Left lung (tissue), 10 donors: ENCODE data around the gene NGDN. TPM values are rescaled to one million over a fixed set of nuclear protein-coding genes. Genes with fewer than 3 reads are reported as not detected.

Source experiments
- ATAC-seq: fragments of 200-7000 bp; cut with Tn5 transposase; one replicate; pipeline ENCODE4 v1.9.1; 2020; ENCODE audit warnings: moderate library complexity
- DNase-seq, 4 donors: peaks; one replicate each; pipeline ENCODE4 v3.0.0-alpha.2; 2013 to 2020
- H3K27ac ChIP-seq, 2 donors: fragments of 200-600 bp; sonication (generic) in 1 of 2; one replicate each; pipeline versions ENCODE4 v1.5.0 to v1.8.0; 2020 to 2021
- H3K27me3 ChIP-seq, 2 donors: fragments of 200-600 bp; sonication (generic) in 1 of 2; one replicate each; pipeline versions ENCODE4 v1.5.0 to v1.8.0; 2020 to 2021
- H3K36me3 ChIP-seq, 2 donors: fragments of 200-600 bp; sonication (generic) in 1 of 2; one replicate each; pipeline versions ENCODE4 v1.5.0 to v1.8.0; 2020 to 2021
- H3K4me1 ChIP-seq, 2 donors: fragments of 200-600 bp; one replicate each; pipeline ENCODE4 v1.8.0; 2021
- H3K4me3 ChIP-seq, 2 donors: fragments of 200-600 bp; sonication (generic) in 1 of 2; one replicate each; pipeline versions ENCODE4 v1.5.0 to v1.8.0; 2020 to 2021; ENCODE audit warnings: mild to moderate bottlenecking in 1 of 2
- H3K9me3 ChIP-seq, 2 donors: fragments of 200-600 bp; sonication (generic) in 1 of 2; one replicate each; pipeline versions ENCODE4 v1.5.0 to v1.8.0; 2020 to 2021
- intact Hi-C, 2 donors: fragments of 100-400 bp; cut with DNase I; formaldehyde crosslinking; loops; one replicate each; pipeline versions ENCODE4 v1.11.2 to v1.14.2; 2022
- polyA plus RNA-seq, 6 donors: library from polyadenylated mRNA; unstranded; fragments of 120-200 nt; gene quantifications; one replicate each; pipeline ENCODE4 v1.2.1, GENCODE V29; 2013; ENCODE audit not compliant: insufficient read length in 6 of 6
- total RNA-seq, 2 donors: library from RNA; stranded (reverse); fragmentation: NEBNext Ultra II Directional; extraction: Animal tissue kit (Norgen Biotek cat#: 25700); gene quantifications; one replicate each; pipeline ENCODE4 v1.2.1, GENCODE V29; 2021
- TF ChIP-seq, protein P1 (sequence below), 2 donors: fragments of 200-600 bp; sonication (generic) in 1 of 2; IDR thresholded peaks; one replicate each; pipeline versions ENCODE4 v1.5.0 to v1.8.0; 2021; ENCODE audit warnings: antibody characterized with exemption in 2 of 2
- donor health status: DM: no; HTN: yes; CAD: no.
- donor health status: DM: no; HTN: no; CAD: no.

NGDN gene
- total and polyA plus RNA-seq, 8 donors, result 21.6 to 79.3 (median 60.0) TPM

DNA sequence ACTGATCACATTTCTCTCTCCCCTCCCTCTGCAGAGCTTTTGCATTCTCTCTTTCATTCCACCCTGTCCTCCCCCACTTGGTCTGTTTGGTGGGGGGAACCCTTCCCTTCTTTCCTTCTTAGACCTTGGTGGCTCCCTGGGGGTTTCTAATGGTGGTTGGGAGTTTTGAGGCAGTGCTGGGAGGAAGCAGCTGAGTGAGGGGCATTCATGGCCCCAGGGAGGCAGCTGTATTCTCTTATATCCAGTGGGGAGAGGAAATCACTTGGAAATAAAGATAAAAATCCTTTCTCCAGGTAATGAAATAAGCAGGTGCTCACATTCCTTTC is 13.3 kb downstream of the NGDN start:
- intact Hi-C loops, result loop anchor here in 1 of 2 donors (10.0 kb wide), 1 partner anchor 52 kb away; no protein-coding TSS in a partner anchor
- TF ChIP-seq, protein P1, sequence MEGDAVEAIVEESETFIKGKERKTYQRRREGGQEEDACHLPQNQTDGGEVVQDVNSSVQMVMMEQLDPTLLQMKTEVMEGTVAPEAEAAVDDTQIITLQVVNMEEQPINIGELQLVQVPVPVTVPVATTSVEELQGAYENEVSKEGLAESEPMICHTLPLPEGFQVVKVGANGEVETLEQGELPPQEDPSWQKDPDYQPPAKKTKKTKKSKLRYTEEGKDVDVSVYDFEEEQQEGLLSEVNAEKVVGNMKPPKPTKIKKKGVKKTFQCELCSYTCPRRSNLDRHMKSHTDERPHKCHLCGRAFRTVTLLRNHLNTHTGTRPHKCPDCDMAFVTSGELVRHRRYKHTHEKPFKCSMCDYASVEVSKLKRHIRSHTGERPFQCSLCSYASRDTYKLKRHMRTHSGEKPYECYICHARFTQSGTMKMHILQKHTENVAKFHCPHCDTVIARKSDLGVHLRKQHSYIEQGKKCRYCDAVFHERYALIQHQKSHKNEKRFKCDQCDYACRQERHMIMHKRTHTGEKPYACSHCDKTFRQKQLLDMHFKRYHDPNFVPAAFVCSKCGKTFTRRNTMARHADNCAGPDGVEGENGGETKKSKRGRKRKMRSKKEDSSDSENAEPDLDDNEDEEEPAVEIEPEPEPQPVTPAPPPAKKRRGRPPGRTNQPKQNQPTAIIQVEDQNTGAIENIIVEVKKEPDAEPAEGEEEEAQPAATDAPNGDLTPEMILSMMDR (IDR thresholded peaks at IDR 0.05), result no peak

DNA sequence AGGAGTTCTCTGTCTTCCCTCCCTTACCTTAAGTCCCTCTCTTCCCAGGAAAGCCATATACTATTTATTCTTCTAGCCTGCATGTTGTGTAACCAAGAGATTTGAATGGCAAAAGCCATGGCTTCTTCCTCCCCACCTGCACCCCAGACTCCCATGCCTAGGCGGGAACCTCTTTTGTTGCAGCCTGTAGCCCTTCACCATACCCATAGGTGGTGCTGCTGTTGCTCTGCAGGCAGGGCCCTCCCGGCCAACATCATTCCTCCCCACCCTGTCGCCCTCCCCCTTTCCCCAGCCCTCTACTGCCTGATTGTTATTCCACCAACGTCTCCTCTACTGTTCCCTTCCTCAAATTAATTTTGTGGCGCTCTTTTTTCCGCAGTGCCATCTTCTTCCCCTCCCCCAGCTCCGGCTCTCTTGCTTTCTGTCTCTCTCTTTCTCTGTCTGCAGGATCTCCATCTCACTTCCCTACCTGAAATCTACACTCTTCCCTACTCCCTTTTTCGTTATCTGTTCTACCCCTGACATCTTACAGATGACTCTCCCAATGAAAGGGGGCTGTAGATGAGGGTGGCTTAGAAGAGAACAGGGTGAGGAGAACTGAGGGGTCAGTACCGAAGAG is 13.8 kb downstream of the NGDN start:
- no peak for DNase-seq
- ATAC-seq, result no peak
- H3K4me1 ChIP-seq, result no peaks in the 10 kb centered on the region
- peaks cover 0 to 64% of the 10 kb centered on the region in 2 donors for H3K36me3 ChIP-seq
- H3K27ac ChIP-seq, result no peak overlapping the region
- intact Hi-C loops, result loop anchor here in 1 of 2 donors (10.0 kb wide), 1 partner anchor 51 kb away; no protein-coding TSS in a partner anchor
- no peaks in the 10 kb centered on the region for H3K9me3 ChIP-seq
- no peak overlapping the region for H3K4me3 ChIP-seq
- TF ChIP-seq, protein P1 (IDR thresholded peaks at IDR 0.05), result no peak
- H3K27me3 ChIP-seq, result no peaks in the 10 kb centered on the region

More for the DNA sequence above, 13.3 kb downstream of the NGDN start:
- no peaks in the 10 kb centered on the region for H3K27me3 ChIP-seq
- no peak overlapping the region for H3K27ac ChIP-seq
- no peaks in the 10 kb centered on the region for H3K9me3 ChIP-seq
- DNase-seq, result no peak
- no peak for ATAC-seq
- no peak overlapping the region for H3K4me3 ChIP-seq
- H3K4me1 ChIP-seq, result no peaks in the 10 kb centered on the region
- peaks cover 0 to 70% of the 10 kb centered on the region in 2 donors for H3K36me3 ChIP-seq

DNA sequence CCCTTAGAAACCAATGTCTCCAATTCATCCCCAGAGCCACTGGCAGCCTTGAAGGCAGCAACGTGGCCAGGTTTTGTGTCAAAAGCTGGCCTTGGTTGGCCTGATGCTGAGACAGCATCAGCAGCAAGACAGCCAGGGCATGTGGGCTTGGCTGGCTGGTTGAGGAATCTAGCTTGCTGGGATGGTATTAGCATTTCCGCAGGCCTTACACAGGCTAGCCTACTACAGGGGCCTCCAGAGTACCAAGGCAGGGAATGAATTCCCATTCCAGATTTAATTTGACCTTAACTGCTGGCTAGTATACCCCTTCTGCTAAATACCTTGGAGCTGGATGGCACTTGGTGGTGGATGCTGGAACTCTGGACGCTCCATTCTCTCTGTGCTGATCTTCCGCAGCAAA is 15.8 kb downstream of the NGDN start:
- intact Hi-C loops, result loop anchor here in 1 of 2 donors (10.0 kb wide), 1 partner anchor 49 kb away; no protein-coding TSS in a partner anchor
- ATAC-seq (no peak), DNase-seq (no peak)
- TF ChIP-seq, protein P1 (IDR thresholded peaks at IDR 0.05), result no peak
- no peaks in the 10 kb centered on the region for H3K27me3 ChIP-seq
- H3K36me3 ChIP-seq, result peaks cover 0 to 55% of the 10 kb centered on the region in 2 donors
- no peak overlapping the region for H3K4me3 ChIP-seq
- no peaks in the 10 kb centered on the region for H3K9me3 ChIP-seq
- H3K27ac ChIP-seq, result no peak overlapping the region
- no peaks in the 10 kb centered on the region for H3K4me1 ChIP-seq

DNA sequence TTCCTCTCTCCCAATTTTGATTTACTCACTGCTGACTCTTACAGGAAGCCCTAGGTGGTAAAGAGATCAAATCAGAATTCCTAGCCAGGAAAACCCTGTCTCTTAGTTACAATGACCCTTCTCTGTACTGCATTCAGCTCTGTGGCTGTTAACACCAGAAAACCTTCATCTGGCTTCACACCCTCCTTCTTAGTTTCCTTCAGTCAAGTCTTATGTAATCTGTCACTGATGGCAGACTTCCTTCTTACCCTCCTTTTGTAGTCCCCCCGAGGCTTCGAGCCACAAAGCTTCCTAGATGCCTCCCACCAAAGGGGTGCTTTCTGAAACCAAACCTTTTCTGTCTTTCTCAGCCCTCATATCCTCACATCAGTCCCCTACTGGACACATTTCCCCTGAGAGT is 16.5 kb downstream of the NGDN start:
- no peaks in the 10 kb centered on the region for H3K4me1 ChIP-seq
- H3K27me3 ChIP-seq, result no peaks in the 10 kb centered on the region
- intact Hi-C loops, result loop anchor here in 1 of 2 donors (10.0 kb wide), 1 partner anchor 49 kb away; no protein-coding TSS in a partner anchor
- no peak overlapping the region for H3K27ac ChIP-seq
- H3K4me3 ChIP-seq, result no peak overlapping the region
- TF ChIP-seq, protein P1 (IDR thresholded peaks at IDR 0.05), result no peak
- H3K36me3 ChIP-seq, result peaks cover 0 to 49% of the 10 kb centered on the region in 2 donors
- DNase-seq, result no peak
- ATAC-seq, result no peak
- no peaks in the 10 kb centered on the region for H3K9me3 ChIP-seq

DNA sequence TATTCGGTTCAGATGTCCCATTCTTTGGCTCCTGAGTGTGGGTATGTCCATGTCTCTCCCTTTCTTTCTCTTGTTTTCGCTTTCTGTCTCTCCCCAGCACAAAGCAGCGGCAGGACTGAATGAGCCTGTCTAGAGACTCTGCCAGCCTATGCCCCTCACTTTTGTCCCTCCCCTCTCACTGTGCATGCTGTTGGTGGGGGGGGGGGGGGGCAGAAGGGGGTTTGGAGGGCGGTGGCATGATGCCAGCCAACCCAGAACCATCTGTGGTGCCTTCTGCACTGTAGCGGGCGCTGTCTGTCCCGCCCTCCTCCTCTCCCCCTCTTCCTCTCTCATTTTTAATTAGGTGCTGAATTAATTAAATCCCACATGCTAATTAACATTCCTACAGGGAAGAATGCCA is 17.7 kb downstream of the NGDN start:
- TF ChIP-seq, protein P1 (IDR thresholded peaks at IDR 0.05), result no peak
- Histone ChIP-seq H3K9me3 (no peaks in the 10 kb centered on the region), H3K4me1 (no peaks in the 10 kb centered on the region), H3K4me3 (no peak overlapping the region), H3K27me3 (no peaks in the 10 kb centered on the region), H3K27ac (no peak overlapping the region), H3K36me3 (peaks cover 0 to 40% of the 10 kb centered on the region in 2 donors)
- no peak for ATAC-seq
- no peak for DNase-seq
- intact Hi-C loops, result loop anchor here in 1 of 2 donors (10.0 kb wide), 1 partner anchor 48 kb away; no protein-coding TSS in a partner anchor
